Measurements from ENCODE around the gene SEC61B. TPM values are rescaled to one million over a fixed set of nuclear protein-coding genes. Genes with fewer than 3 reads are reported as not detected.
A peak's percentile ranks its signal among the peaks of the same experiment; 100 is the strongest.

The SEC61B gene
- total and polyA plus RNA-seq, 10 of the 15 experiments (the other 5 are each of a cell fraction or from before 2014, with no cell fraction given) = 108 to 747 (median 301) TPM

GRCh38 chr9:99253772-99254431, 31.8 kb downstream of the SEC61B start (continued):
- no peak for TF ChIP-seq ZBTB4 (CRISPR knock-in tag; IDR thresholded peaks at IDR 0.05)
- TF ChIP-seq CEBPB (IDR thresholded peaks at IDR 0.05; ENCODE audit: borderline replicate concordance in 1 of 2, low read depth in 2 of 2, low read length in 2 of 2) = peak in 1 of 2 experiments; percentile 33; a peak in 2 of 4 replicates
- peak; percentile 73; the same call in 1 of the 2 replicates for TF ChIP-seq MYB (IDR thresholded peaks at IDR 0.05; ENCODE audit: borderline replicate concordance, low read depth, low read length)
- TF ChIP-seq RBBP5 (conservative IDR thresholded peaks at IDR 0.05) = no peak
- TF ChIP-seq RFX5 (IDR thresholded peaks at IDR 0.05; ENCODE audit: low read depth, low read length) = no peak

DNA sequence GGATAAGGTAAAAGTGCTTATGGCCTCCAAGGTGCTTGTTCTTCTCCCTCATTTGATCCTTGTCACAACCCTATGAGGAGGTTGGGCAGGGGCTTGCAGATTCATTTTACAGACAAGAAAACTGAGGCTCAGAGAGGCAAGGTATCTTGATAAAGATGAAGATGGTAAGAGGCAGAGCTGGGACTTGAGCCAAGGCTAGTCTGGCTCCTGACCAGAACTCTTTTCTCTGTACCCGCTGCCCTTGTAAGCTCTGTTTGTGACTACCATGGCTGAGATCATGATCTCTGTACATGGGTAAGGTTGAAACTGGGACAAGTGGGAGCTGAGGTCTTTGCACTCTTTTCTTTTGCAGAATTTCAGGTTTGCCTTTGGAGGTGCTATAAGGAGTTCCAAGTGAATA, 33.6 kb downstream of the SEC61B start:
- H3K4me1 ChIP-seq (ENCODE audit: control insufficient read depth, insufficient read depth, low read length) = peaks cover 30% of the 10 kb centered on the region
- no TSS peak for BruUV-seq (replicated peaks)
- in situ Hi-C loops (cut with MboI) = no loop called here
- H3K79me2 ChIP-seq (ENCODE audit: control insufficient read depth, insufficient read depth, low read length) = no peaks in the 10 kb centered on the region
- H2AFZ ChIP-seq (ENCODE audit: control insufficient read depth, low read depth, low read length) = no peak overlapping the region
- no peak overlapping the region for H3K4me2 ChIP-seq (ENCODE audit: control insufficient read depth, insufficient read depth)
- FAIRE-seq = no peak
- no peaks in the 10 kb centered on the region for H3K9me3 ChIP-seq (replicated peaks; ENCODE audit: control insufficient read depth, insufficient read depth, low read length)
- no peaks in the 10 kb centered on the region for H4K20me1 ChIP-seq (ENCODE audit: control insufficient read depth, insufficient read depth)
- ChIA-PET POLR2A (interaction anchor here (0.7 to 1.9 kb wide), 4 partner anchors 10 to 85 kb away, joined by 3 to 5 read pairs (median 4); partner anchors contain the start of genes ALG2 and SEC61B), SMC1A (ENCODE audit: uncharacterized antibody, unreplicated experiment) (interaction anchor here (0.7 to 5.1 kb wide), 6 partner anchors 10 to 70 kb away, joined by 3 to 43 read pairs (median 8); no protein-coding TSS in a partner anchor), RAD21 (ENCODE audit: unreplicated experiment) (interaction anchor here (0.6 to 1.6 kb wide), 5 partner anchors 9 to 564 kb away, joined by 3 to 10 read pairs (median 4); no protein-coding TSS in a partner anchor), CTCF (interaction anchor here (0.9 to 4.7 kb wide), 6 partner anchors 10 to 74 kb away, joined by 3 to 55 read pairs (median 4); no protein-coding TSS in a partner anchor)
- H3K27me3 ChIP-seq (replicated peaks in 1 of 2; ENCODE audit: control insufficient read depth in 2 of 2, insufficient read depth in 2 of 2, low read length in 1 of 2) = no peaks in the 10 kb centered on the region
- ATAC-seq = no peak
- no peak overlapping the region for H3K27ac ChIP-seq (ENCODE audit: control insufficient read depth, insufficient read depth)
- H3K36me3 ChIP-seq (ENCODE audit: control insufficient read depth in 2 of 2, insufficient read depth in 2 of 2, low read length in 1 of 2) = no peaks in the 10 kb centered on the region
- no peak overlapping the region for H3K4me3 ChIP-seq
- no peak overlapping the region for H3K9ac ChIP-seq (ENCODE audit: control insufficient read depth, insufficient read depth, low read length)
- intact Hi-C loops (cut with micrococcal nuclease; ENCODE audit: unreplicated experiment) = loop anchor here (10.0 kb wide), 1 partner anchor 959 kb away; no protein-coding TSS in a partner anchor
- 95% methylated on average over 1 of the region's 1 CpG for whole genome bisulfite sequencing (ENCODE audit: insufficient coverage, insufficient replicate concordance, low lambda C conversion rate, missing lambda C conversion rate)
- no peak for DNase-seq (ENCODE audit: low read depth, low spot score)
- TF ChIP-seq ATF7 (IDR thresholded peaks at IDR 0.05; ENCODE audit: low read depth) = no peak
- TF ChIP-seq CEBPB (IDR thresholded peaks at IDR 0.05; ENCODE audit: borderline replicate concordance in 1 of 2, low read depth in 2 of 2, low read length in 2 of 2) = no peak
- TF ChIP-seq WRNIP1 (IDR thresholded peaks at IDR 0.05; ENCODE audit: borderline replicate concordance, low read depth, low read length) = no peak
- no peak for TF ChIP-seq BMI1 (IDR thresholded peaks at IDR 0.05; ENCODE audit: borderline replicate concordance)
- no peak for TF ChIP-seq PRDM15 (CRISPR knock-in tag; IDR thresholded peaks at IDR 0.05)
- TF ChIP-seq RAD21 (IDR thresholded peaks at IDR 0.05; ENCODE audit: insufficient read depth, low read depth, low read length) = no peak
- TF ChIP-seq YBX1 (IDR thresholded peaks at IDR 0.05) = no peak
- no peak for TF ChIP-seq SMAD5 (IDR thresholded peaks at IDR 0.05; ENCODE audit: low read depth)
- no peak for TF ChIP-seq CBX5 (IDR thresholded peaks at IDR 0.05; ENCODE audit: low read depth)
- TF ChIP-seq EGR1 (IDR thresholded peaks at IDR 0.05; ENCODE audit: borderline replicate concordance in 1 of 2, low read depth in 2 of 2, low read length in 2 of 2) = no peak
- no peak for TF ChIP-seq CHD4 (IDR thresholded peaks at IDR 0.05)
- no peak for TF ChIP-seq FOXK2 (IDR thresholded peaks at IDR 0.05)

All from GM12878 (cell line).